Endodermal cell (in vitro differentiated cells): ENCODE results near the gene DPEP3. TPM values are rescaled to one million over a fixed set of nuclear protein-coding genes. Genes with fewer than 3 reads are reported as not detected.

ENCODE experiments used
- DNase-seq: peaks from one replicate; pipeline ENCODE4 v3.0.0-alpha.2; 2017
- H3K27ac ChIP-seq: 2 replicates; pipeline ENCODE4 v1.5.1; 2013; ENCODE audit warnings: mild to moderate bottlenecking, low read depth, low read length, moderate library complexity
- H3K27me3 ChIP-seq: 2 replicates; pipeline ENCODE4 v1.6.1; 2013; ENCODE audit warnings: mild to moderate bottlenecking, low read length, moderate library complexity; ENCODE audit not compliant: insufficient read depth, control insufficient read depth, poor library complexity, severe bottlenecking
- H3K36me3 ChIP-seq: 2 replicates; pipeline ENCODE4 v1.7.0; 2013; ENCODE audit warnings: mild to moderate bottlenecking, low read length, moderate library complexity; ENCODE audit not compliant: control insufficient read depth, insufficient read depth
- H3K4me1 ChIP-seq: one replicate; pipeline ENCODE4 v1.7.0; 2013; ENCODE audit warnings: low read length; ENCODE audit not compliant: control insufficient read depth, insufficient read depth
- H3K4me3 ChIP-seq: 2 replicates; pipeline ENCODE4 v1.5.1; 2013; ENCODE audit warnings: mild to moderate bottlenecking, low read length, moderate library complexity
- H3K9ac ChIP-seq: 2 replicates; pipeline ENCODE4 v1.6.1; 2013; ENCODE audit warnings: mild to moderate bottlenecking, low read length, moderate library complexity; ENCODE audit not compliant: poor library complexity, severe bottlenecking; ENCODE audit errors: extremely low read depth
- H3K9me3 ChIP-seq: 2 replicates; pipeline ENCODE4 v1.6.1; 2013; ENCODE audit warnings: mild to moderate bottlenecking, low read length, moderate library complexity; ENCODE audit not compliant: control insufficient read depth
- H3K27ac Mint-ChIP-seq: 2 replicates; pipeline ENCODE4 v1.8.0; 2020; ENCODE audit warnings: mixed read lengths
- H3K27me3 Mint-ChIP-seq: 2 replicates; pipeline ENCODE4 v1.8.0; 2021; ENCODE audit warnings: mild to moderate bottlenecking, mixed read lengths; ENCODE audit not compliant: insufficient read depth
- H3K36me3 Mint-ChIP-seq: 2 replicates; pipeline ENCODE4 v1.8.0; 2020; ENCODE audit warnings: low read depth, mixed read lengths
- H3K4me1 Mint-ChIP-seq: 2 replicates; pipeline ENCODE4 v1.8.0; 2020; ENCODE audit warnings: mixed read lengths
- H3K4me3 Mint-ChIP-seq: 2 replicates; pipeline ENCODE4 v1.8.0; 2020; ENCODE audit warnings: mild to moderate bottlenecking, moderate library complexity, mixed read lengths
- H3K9me3 Mint-ChIP-seq: 2 replicates; pipeline ENCODE4 v1.8.0; 2020; ENCODE audit warnings: mild to moderate bottlenecking, mixed read lengths
- WGBS, 2 experiments: methylation state at CpG; one replicate each; pipeline versions ENCODE4 v1.1.5 to v1.1.7; 2013; ENCODE audit warnings: missing lambda C conversion rate in 2 of 2, mixed read lengths in 1 of 2; ENCODE audit not compliant: insufficient coverage in 1 of 2, insufficient read length in 1 of 2; 5-methylcytosine and 5-hydroxymethylcytosine counted together
- total RNA-seq, 2 donors: library from RNA; stranded (reverse); fragmentation: NEBNext Ultra II Directional in 1 of 2; extraction: Animal tissue kit (Norgen Biotek cat#: 25700) in 1 of 2; gene quantifications; 2 replicates in 1 of 2; 3 replicates in 1 of 2; pipeline ENCODE4 v1.2.1, GENCODE V29; 2021
- TF ChIP-seq, protein P1 (sequence below): fragments of 200-600 bp; sonication (generic); conservative IDR thresholded peaks from 2 replicates; pipeline ENCODE4 v1.5.0; 2021; ENCODE audit warnings: antibody characterized with exemption, mild to moderate bottlenecking

Gene DPEP3
- total RNA-seq, 2 donors from 2014 or later = 2.9 to 3.5 TPM

DNA sequence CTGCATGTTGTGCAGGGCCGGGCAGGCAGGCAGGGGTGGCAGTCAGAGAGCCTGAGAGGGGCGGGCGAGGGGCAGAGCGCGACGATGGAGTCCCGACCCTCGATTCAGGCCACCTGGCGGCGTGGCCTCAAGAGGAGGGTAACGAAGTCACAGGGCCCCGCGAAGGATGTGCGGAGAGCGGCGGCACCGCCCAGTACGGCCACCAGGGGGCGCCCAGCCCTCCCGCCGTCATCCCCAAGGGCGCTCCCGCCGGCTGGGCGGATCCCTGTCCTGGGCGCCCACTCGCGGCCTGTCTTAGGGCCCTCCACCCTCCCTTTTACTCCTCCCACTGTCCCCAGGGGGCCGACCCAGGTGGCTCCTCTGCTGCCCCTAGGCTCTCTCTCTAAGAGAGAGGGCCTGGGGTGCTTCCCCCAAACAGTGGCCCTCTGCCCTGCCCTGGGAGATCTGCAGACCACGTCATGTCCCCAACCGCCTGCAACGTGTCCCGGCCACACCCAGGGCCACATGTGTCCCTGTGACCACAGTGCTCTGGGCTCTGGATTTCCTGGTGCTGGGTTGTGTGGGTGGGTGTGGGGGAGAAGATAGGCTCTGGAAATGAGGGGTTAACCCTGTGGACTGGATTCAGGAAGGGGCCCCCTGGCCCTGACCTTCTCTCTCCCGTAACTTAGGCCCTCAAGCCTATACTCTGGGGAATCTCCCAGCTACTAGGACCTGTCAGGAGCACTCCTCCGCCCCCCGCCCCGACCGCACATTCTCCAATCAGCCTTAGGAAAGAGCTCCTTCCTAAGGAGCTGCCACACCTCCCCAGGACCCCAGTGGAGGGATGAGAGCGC is 13.1 kb upstream of the DPEP3 start:
- peaks cover 9% of the 10 kb centered on the region for H3K27me3 ChIP-seq
- no peak overlapping the region for H3K27ac ChIP-seq
- H3K9me3 ChIP-seq = no peaks in the 10 kb centered on the region
- Mint-ChIP-seq H3K4me1 (no peaks in the 10 kb centered on the region), H3K4me3 (no peak overlapping the region), H3K27me3 (peaks cover 22% of the 10 kb centered on the region), H3K9me3 (no peaks in the 10 kb centered on the region), H3K27ac (no peak overlapping the region), H3K36me3 (no peaks in the 10 kb centered on the region)
- DNase-seq = peak; percentile 93
- H3K4me3 ChIP-seq = no peak overlapping the region
- no peak overlapping the region for H3K9ac ChIP-seq
- no peaks in the 10 kb centered on the region for H3K4me1 ChIP-seq
- no peaks in the 10 kb centered on the region for H3K36me3 ChIP-seq
- TF ChIP-seq, protein P1, sequence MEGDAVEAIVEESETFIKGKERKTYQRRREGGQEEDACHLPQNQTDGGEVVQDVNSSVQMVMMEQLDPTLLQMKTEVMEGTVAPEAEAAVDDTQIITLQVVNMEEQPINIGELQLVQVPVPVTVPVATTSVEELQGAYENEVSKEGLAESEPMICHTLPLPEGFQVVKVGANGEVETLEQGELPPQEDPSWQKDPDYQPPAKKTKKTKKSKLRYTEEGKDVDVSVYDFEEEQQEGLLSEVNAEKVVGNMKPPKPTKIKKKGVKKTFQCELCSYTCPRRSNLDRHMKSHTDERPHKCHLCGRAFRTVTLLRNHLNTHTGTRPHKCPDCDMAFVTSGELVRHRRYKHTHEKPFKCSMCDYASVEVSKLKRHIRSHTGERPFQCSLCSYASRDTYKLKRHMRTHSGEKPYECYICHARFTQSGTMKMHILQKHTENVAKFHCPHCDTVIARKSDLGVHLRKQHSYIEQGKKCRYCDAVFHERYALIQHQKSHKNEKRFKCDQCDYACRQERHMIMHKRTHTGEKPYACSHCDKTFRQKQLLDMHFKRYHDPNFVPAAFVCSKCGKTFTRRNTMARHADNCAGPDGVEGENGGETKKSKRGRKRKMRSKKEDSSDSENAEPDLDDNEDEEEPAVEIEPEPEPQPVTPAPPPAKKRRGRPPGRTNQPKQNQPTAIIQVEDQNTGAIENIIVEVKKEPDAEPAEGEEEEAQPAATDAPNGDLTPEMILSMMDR = peak; percentile 100
- WGBS, 2 experiments = 20 to 30% methylated on average over 29 to 39 of the region's 39 CpGs

DNA sequence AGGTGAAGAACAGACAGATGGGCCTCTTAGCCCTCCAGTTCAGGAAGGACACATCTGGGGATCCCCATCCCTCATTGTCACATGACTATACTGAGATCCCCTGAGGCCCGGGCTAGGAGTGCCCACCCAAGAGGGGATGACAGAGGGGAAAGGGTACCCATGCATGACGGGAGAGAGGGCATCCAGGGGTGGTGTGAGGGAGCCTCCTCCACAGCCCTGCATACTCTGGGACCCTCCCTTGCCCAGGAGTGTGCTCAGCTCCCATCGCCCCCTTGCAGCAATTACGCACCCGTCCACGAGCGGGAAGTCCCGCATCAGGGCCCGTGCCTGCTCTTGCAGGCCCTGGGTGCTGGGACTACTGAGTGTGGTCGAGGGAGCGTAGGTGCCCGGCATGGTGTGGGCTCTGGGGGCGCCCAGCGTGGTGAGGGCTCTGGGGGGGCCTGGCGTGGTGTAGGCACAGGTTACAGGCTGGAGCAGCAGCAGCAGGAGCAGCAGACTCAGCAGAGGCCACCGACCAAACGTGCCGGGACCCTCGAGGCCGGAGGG is 12.4 kb upstream of the DPEP3 start:
- H3K27ac Mint-ChIP-seq = no peak overlapping the region
- H3K4me3 Mint-ChIP-seq = no peak overlapping the region
- no peak overlapping the region for H3K9ac ChIP-seq
- H3K4me3 ChIP-seq = no peak overlapping the region
- H3K36me3 Mint-ChIP-seq = no peaks in the 10 kb centered on the region
- no peaks in the 10 kb centered on the region for H3K9me3 ChIP-seq
- H3K27ac ChIP-seq = no peak overlapping the region
- no peak for DNase-seq
- H3K27me3 Mint-ChIP-seq = peaks cover 22% of the 10 kb centered on the region
- H3K4me1 Mint-ChIP-seq = no peaks in the 10 kb centered on the region
- no peaks in the 10 kb centered on the region for H3K36me3 ChIP-seq
- H3K4me1 ChIP-seq = no peaks in the 10 kb centered on the region
- H3K27me3 ChIP-seq = peaks cover 9% of the 10 kb centered on the region
- TF ChIP-seq, protein P1 = no peak
- H3K9me3 Mint-ChIP-seq = no peaks in the 10 kb centered on the region
- WGBS, 2 experiments = 88 to 89% methylated on average over 13 to 20 of the region's 20 CpGs

DNA sequence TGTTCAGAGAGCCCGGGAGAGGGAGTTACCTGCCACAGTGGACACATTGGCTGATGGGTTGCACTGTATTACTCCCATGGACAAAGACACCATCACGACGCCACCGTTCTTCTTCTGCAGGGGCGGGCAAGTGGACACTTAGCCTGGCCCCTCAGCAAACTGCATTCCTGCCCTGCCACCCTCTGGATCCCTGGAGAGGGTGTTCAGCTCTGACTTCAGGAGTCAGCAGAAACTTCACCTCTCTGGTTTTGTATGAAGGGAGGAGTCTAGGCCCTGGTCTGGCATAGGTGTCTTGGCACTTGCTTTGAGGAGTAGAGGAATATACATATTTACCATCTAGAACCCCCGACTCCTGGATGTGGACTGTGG is 9.7 kb upstream of the DPEP3 start:
- Histone ChIP-seq H3K27ac (no peak overlapping the region), H3K4me3 (no peak overlapping the region), H3K36me3 (no peaks in the 10 kb centered on the region), H3K4me1 (no peaks in the 10 kb centered on the region), H3K9ac (no peak overlapping the region), H3K27me3 (peaks cover 9% of the 10 kb centered on the region), H3K9me3 (no peaks in the 10 kb centered on the region)
- TF ChIP-seq, protein P1 = no peak
- H3K27me3 Mint-ChIP-seq = peaks cover 25% of the 10 kb centered on the region
- H3K36me3 Mint-ChIP-seq = no peaks in the 10 kb centered on the region
- H3K4me3 Mint-ChIP-seq = no peak overlapping the region
- WGBS, 2 experiments = 91 to 96% methylated on average over 6 of the region's 6 CpGs
- no peak overlapping the region for H3K27ac Mint-ChIP-seq
- H3K4me1 Mint-ChIP-seq = no peaks in the 10 kb centered on the region
- no peaks in the 10 kb centered on the region for H3K9me3 Mint-ChIP-seq
- DNase-seq = peak; percentile 35
